GM19468 (cell line): ENCODE data around the gene MMEL1.
"Not testable (repeated sequence)": the region's sequence is repeated elsewhere in the genome, so short reads cannot be mapped to it uniquely, and the experiment has no call there.

Experiments
- ATAC-seq: cut with Tn5 transposase; IDR thresholded peaks from one replicate; pipeline ENCODE4 v1.9.1; 2021; ENCODE audit warnings: mild to moderate bottlenecking, moderate library complexity, moderate number of reproducible peaks; ENCODE audit not compliant: unreplicated experiment; ENCODE audit errors: extremely low read depth

MMEL1 gene

DNA sequence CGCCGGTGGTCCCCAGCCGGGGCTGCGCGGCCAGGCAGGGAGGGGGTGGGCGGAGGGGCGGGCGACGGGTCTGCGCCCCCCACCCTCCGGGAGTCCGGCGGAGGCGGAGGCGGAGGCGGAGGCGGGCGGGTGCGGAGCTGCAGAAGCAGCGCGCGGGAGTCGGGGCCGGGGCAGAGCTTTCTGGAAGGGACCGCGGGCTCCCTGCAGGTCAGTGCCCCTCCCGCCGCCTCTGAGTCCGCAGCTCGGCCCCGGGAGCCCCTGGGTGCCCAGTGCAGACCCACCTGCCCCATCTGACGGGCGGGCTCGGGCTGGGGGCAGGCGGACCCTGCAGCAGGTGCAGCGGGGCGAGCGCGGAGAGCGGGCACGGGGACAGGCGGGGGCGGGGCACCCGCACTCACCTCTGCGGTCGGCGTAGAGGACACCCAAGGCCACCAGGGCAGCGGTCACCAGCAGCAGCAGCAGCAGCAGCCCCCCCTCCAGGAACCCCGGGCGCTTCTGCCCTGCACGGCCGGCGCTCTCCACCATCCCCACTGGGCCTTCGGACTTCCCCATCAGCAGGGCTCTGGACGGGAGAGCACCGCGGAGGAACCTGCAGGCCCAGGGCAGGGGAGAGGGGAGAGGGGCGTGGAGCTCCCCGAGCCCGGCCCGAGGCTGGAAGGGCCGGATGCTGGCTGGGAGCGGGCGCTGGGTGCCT, 3.7 kb downstream of the MMEL1 start:
- ATAC-seq, result no peak

DNA sequence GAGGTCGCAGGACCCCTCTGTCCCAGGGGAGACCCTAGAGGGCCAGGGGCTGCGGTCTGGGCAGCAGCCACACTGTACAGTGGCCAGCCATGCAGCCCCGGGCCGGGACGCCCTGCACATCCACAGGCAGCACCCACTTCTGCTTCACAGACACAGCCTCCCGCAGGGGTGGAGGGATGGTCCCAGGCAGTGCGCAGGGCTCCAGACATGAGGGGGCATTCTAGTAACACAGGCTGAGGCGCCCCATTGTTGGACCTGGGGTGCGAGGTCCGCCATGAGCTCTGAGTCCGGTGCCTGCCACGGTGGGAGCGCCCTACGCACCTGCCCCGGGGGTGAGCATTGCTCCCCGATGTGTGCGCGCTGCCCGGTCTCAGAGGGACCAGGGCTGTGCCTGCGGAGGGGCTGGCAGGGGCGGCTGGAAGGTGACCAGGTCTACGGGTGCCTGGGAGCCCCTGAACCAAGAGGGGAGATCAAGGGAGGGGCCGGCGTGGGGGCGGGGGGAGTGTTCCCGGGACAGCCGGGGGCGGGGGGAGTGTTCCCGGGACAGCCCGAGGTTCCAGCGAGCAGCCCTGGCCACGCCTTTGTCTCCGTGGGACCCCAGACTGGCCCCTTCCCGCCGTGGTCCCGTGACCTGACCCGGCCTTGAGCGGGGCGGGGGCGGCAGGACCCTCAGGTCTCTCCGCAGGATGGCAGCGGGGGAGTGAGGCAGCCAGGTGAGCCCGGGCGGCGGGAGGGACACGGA, 4.5 kb downstream of the MMEL1 start:
- no peak for ATAC-seq

DNA sequence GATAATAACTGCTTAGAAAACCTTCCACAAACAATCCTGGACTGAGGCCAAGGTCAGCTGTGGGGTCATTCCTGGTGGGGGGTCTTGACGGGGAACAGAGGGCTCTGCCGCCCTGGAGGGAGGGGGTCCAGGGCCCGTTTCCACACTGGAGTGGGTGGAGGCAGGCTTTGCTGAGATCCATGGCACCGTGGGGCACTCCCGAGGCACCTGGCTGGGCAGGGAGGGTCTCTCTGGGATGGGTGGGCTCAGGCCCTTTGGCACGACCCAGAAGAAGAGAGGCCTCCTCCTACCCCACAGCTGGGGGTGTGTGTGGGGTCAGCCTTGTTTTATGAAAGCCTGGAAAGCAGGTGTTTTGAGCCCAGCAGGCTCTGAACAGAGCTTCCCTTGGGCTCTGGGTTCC, 5.1 kb downstream of the MMEL1 start:
- ATAC-seq, result no peak

DNA sequence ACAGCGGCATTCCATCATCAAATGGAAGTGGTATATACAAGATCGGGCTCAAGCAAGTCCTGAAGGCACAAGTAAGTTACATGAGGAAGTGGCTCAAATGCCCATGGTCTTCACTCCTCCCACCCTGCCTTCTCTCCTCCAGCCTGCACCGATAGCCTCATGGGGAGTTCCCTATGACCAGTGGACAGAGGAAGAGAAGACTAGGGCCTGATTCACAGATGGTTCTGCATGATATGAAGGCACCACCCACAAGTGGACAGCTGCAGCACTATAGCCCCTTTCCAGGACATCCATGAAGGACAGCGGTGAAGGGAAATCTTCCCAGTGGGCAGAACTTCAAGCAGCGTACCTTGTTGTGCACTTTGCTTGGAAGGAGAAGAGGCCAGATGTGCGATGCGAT, 7.1 kb downstream of the MMEL1 start:
- ATAC-seq, result not testable (repeated sequence)

DNA sequence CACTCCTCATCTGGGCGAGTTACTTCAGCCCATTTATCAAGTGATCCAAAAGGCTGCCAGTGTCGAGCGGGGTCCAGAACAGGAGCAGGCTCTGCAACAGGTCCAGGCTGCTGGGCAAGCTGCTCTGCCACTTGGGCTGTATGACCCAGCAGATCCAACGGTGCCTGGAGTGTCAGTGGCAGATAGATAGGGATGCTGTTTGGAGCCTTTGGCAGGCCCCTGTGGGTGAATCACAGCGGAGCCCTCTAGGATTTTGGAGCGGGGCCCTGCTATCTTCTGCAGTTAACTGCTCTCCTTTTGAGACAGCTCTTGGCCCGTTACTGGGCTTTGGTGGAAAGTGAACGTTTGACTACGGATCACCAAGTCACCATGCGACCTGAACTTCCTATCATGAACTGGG, 7.5 kb downstream of the MMEL1 start:
- ATAC-seq, result no peak

DNA sequence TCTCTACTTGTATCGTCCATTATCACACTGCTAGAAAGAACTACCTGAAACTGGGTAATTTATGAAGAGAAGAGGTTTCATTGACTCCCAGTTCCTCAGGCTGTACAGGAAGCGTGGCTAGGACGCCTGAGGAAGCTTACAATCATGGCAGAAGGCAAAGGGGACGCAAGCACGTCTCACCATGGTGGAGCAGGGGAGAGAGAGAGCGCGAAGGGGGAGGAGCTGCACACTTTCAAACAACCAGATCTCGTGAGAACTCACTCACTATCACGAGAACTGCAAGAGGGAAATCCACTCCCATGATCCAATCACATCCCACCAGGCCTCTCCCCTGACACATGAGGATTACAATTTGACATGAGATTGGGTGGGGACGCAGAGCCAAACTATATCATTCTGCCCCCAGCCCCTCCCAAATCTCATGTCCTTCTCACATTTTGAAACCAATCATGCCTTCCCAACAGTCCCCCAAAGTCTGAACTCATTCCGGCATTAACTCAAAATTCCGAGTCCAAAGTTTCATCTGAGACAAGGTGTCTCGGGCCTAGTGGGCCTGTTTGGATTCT, 8.0 kb downstream of the MMEL1 start:
- no peak for ATAC-seq

DNA sequence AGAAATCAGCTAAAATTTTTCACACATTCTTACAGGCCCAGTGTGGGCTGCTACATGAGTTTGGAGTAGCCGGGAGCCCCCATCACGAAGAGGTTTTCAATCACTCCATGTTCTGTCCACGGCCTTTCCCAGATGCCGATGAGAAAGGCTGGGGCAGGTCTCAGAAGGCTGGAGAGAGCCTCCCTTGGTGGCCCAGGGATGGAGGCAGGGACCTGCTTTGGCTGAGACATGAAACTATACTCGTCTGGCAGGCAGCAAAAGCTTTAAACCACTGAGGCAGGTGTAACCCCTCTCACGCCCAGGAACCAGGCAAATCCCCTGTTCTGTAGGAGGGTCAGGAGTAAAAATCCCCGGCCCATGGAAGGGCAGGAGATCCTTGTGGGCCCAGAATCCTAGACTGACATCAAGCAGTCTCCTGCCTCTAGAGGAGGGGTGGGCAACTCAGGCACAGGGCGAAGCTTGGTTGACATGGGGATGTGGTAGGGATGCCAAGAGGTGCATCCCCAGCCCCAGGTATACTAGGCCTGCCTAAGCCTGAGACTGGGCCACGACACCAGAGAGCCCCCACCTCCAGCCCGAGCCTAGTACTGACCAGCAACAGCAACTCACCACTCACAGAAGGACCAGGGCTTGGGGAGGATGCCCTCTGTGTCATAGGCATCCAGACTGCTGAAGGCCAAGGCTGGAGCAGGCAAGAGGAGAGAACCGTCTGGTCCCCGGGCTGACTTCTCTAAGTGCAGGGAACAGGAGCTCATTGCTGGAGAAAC, 9.1 kb downstream of the MMEL1 start:
- ATAC-seq, result no peak

DNA sequence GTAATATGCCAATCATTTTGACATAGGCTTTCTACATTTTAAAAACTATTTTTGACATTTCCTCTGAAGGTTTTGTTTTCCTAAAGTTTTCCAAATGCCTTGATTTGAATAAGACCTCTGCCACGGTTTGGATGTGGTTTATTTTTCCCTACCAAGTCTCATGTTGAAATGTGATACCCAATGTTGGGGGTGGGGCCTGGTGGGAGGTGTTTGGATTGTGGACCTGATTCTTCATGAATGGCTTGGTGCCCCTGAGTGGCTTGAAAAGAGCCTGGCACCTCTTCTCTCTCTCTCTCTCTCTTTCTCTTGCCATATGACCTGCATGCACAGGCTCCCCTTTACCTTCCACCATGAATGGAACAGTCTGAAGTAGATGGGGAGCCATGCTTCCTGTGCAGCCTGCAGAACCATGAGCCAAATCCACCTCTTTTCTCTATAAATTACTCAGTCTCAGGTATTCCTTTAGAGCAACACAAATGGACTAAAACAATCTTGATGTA, 14.8 kb downstream of the MMEL1 start:
- no peak for ATAC-seq

DNA sequence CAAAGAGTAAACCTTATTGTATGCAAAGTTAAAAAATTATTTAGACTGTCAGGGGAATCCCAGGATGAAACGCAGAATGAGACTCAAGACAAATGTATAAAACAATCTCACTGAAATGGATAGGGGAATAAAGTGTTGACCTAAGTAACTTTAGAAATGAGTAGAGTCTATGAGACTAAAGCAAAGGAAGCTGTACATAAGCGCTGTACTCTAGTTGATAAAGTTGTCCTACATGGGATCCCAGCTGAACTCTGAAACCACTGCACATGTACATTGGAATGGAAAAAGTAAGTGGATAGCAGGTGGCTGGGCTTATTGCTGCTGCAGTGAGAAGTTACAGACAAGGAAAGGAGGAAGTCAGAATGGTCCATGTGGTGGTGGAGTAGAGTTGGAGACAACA, 18.7 kb downstream of the MMEL1 start:
- ATAC-seq, result no peak

DNA sequence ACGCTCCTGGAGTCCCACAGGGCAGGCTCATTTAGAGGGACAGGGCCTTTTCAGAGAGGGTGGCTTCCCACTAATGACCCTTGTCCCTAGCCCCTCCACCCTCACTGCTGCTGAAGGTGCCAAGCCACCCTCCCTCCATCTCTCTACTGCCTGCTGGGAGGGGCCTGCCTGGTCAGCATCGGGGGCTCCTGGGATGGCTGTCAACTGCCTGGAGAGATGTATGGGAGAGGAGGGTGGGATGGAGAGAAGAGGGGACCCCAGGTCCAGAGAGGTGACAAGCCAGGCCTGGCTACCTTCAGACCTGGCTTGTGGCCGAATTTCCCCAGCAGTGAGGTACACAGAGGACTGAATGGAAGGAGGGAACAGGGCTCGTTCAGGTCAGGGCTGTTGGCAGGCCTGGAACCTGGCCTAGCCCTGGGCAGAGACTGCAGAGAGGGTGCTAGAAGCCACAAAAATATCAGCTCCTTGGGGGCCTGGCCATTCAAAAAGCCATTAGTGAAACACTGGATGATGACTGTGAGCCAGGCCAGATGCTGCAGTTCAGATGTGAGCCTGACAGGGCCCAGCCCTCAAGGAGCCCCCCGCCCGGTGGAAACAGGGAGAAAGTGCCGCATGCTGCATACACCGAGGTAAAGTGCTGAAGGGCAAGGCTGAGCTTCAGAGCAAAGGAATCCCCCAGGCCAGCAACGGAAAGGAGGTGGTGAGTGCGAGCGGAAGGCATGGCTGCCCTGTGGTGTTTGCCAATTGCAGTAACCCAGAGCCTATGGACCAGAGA, 20.0 kb downstream of the MMEL1 start:
- ATAC-seq, result no peak

DNA sequence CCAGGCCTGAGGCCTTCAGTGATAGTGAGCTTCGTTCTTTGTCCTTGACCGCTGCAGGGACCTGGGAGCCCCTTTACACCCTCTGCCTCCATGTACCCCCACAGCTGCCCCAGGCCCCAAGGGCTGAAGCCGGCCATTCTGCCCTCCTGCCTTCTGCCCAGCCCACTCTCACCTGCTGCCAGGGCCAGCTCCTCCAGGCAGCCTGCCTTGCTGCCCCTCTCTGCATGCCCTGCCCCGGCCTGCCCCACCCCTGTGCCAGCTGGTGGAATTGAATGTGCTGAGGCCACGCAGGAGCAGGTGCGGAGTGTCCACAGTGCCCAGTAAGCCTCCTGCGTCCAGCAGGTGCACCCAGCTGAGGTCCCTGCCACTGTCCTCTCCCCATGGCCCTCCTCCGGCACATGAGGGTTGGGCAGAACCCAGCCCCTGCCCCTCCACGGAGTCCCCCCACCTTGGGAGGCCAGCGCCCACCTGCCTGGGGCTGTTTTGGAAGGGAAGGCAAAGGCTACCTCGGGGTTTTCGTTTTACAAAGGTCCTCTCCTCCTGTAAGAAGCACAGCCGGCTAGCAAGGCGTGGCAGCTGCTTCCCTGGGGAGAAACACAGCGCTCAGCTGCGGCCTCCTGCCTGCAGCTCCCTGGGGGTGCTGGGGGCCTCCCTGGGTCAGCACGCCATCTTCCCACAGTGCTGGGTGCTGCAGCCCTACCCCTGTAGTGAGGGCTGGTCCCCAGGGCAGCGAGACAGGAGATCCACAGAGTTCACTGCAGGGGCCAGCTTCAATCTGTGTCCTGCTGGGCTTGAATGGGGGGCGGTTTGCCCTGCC, 21.0 kb downstream of the MMEL1 start:
- ATAC-seq, result no peak

DNA sequence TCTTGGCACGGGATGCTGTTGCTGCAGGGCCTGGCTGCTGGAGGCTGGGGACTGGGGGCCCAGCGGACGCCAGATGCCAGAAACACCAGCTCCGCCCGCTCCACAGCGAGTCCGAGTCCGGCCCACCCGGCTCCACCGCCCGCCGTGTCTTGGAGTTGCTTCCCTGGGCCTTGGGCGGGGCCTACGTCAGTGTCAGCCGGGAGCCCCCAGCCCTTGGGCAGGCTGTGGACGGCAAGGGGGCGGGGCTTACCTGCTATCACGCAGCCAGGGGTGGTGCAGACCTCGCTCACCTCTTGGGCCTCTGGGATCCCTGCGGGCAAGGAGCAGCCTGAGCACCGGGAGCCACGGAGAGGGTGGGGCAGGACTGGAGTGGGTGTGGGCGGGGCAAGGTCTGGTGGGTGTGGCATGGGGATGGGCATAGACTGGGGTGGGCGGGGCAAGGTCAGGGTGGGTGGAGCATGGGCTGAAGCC, 21.8 kb downstream of the MMEL1 start:
- no peak for ATAC-seq

DNA sequence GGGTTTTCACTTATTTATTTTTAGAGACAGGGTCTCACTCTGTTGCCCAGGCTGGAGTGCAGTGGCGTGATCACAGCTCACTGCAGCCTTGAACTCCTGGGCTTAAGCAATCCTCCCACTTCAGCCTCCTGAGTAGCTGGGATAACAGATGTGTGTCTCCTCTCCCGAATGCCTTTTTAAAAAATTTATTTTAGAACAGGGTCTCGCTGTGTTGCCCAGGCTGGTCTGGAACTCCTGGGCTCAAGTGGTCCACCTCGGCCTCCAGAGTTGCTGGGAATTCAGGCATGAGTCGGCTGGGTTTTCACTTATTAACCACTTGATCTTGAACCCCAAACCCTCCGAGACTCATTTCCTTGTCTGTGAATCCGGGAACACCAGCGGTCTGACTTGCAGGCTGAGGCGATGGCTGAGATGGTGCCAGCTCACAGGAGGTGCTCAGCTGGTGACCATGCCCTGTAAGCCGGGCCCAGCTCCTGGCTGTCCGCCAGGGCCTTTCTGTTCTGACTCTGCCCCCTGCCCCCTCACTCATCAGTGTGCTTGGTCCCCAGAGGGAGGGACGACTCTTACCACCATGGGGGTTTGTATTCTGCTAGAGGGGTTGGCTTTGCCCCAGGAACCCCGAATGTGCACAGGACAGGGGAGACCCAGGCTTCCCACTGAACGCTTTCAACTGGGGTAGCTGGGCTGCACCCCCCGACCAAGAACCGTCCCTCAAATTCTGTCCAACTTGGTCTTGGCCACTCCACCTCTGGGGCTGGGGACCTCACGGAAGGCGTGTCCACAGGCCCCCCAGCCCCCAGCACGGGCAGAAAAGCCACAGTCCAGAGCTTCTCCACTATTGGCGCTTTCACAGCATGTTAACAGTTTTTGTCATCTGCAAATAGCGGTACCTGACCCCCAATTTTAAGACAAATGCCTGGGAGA, 22.5 kb downstream of the MMEL1 start:
- no peak for ATAC-seq

DNA sequence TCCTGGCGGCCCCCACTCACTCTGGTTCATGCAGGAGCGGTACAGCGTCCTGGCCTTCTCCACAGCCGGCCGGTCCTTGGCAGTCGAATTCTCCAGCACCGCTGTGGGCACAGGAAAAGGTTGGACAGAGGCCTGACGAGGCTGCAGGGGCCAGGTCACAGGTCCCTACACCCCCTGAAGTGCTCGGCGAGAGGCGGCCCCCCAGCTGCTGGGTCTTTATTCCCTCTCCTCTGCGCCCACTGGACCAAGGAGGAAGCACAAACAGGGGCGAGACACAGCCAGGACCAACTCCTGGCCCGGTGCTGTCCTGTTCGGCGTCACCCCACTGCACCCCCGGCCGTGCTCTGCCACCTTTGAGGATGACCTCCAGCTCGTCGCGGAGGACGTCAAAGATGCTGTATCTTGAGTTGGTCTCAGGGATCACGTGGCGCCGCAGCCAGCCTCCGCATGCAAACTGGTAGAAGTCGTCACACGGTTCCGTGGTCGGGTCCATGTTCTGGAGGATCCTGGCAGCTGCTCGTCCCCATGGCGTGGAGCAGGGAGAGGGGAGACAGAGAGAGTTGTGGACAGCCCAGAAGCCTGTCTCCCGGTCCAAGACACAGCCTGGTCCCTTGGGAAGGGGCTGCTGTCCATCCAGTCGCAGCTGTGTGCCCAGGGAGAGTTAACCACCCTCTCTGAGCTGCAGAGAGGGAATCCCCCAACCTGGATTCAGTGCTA, 23.3 kb downstream of the MMEL1 start:
- no peak for ATAC-seq

DNA sequence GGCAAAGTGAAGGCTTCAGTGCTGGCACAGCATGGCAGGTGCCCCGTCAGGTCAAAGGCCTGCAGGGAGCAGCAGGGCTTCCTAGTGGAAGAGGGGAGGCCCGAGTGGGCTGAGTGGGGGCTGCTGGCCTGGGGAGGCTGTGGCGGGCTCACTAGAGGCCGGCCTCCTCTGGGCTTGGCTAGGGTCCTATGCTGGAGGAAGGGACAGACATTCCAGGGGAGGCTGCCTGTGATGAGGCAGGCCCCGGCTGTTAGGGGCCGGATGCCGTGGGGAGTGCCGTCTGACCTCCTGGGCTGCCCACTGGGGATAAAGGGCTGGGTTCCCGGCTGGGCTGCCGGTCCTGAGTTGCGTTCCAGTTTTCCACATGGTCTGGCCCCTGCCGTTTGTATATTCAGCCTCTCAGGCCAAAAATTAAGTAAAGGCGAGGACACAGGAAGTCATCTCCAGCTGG, 25.1 kb downstream of the MMEL1 start:
- no peak for ATAC-seq

DNA sequence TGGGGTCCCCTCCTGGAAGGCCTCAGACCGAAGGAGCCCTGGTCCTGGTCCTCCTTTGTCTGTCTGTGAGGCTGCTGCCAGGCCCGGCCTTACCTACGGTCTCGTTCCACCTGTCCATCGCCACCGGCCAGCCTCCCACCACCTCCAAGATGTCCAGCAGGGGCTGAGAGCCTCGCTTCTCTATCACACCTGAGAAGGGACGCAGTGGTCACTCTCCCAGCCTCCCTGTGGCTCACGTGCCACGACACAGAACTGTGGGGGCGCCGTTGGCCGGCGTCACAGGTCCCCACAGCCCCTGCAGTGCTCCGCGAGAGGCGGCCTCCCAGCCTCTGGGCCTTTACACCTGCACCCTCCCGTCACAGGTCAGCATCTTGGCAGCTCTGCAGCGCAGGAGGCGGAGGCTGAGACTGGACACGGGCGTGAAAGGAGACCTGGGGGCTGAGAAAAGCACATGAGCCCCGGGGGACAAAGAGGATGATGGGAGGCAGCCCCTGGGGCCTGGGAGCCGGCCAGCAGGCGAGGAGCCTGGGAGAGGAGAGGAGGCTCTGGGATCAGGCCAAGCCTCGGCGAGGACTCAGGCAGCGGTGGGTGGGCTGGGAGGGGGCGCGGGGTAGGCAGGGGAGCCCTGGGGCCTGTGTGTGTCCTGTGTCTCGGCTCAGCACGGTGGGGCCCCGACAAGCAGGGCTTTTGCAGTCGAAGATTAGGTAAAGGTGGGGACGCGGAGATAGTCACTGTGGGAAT, 25.8 kb downstream of the MMEL1 start:
- ATAC-seq, result no peak
